ENCODE measurements around the gene KCNIP4.

DNA sequence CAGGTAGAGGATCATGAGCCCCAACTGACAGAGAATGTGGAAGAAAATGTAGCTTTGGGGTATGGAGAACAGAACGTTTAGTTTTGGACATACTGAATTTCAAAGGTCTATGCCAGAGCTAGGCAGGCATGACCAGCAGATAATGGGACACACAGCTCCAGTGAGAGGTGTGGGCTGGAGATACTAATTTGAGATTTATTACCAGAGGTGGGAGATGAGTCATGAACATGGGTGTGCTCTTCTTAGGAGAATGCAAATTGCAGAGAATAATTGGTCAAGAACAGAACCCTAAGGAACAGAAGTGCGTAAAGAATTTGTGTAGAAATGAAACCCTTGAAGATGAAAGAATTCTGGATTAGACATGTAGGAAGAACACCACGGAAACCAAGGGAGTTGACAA lies 1123.1 kb downstream of the KCNIP4 start:
- TF ChIP-seq, protein P1, sequence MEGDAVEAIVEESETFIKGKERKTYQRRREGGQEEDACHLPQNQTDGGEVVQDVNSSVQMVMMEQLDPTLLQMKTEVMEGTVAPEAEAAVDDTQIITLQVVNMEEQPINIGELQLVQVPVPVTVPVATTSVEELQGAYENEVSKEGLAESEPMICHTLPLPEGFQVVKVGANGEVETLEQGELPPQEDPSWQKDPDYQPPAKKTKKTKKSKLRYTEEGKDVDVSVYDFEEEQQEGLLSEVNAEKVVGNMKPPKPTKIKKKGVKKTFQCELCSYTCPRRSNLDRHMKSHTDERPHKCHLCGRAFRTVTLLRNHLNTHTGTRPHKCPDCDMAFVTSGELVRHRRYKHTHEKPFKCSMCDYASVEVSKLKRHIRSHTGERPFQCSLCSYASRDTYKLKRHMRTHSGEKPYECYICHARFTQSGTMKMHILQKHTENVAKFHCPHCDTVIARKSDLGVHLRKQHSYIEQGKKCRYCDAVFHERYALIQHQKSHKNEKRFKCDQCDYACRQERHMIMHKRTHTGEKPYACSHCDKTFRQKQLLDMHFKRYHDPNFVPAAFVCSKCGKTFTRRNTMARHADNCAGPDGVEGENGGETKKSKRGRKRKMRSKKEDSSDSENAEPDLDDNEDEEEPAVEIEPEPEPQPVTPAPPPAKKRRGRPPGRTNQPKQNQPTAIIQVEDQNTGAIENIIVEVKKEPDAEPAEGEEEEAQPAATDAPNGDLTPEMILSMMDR (conservative IDR thresholded peaks at IDR 0.05; ENCODE audit: low read length) = no peak
- TF ChIP-seq EZH2phosphoT487 (IDR thresholded peaks at IDR 0.05; ENCODE audit: borderline replicate concordance) = no peak
